DND-41 (cell line): Measurements from ENCODE around the gene ATP10D.

Source experiments
- ATAC-seq: fragments of 200-7000 bp; cut with Tn5 transposase; 3 replicates; pipeline ENCODE4 v1.9.1; 2021; ENCODE audit warnings: low read depth; ENCODE audit not compliant: insufficient read depth
- DNase-seq: peaks from one replicate; pipeline ENCODE4 v3.0.0-alpha.2; 2020
- H2AFZ ChIP-seq: 2 replicates; pipeline ENCODE4 v1.6.0; 2012; ENCODE audit warnings: low read depth, low read length
- H3K27ac ChIP-seq: 2 replicates; pipeline ENCODE4 v1.5.1; 2012; ENCODE audit warnings: low read length, inconsistent platforms
- H3K27me3 ChIP-seq: fragments of 200-600 bp; sonication (generic); 2 replicates; pipeline ENCODE4 v1.6.0; 2012; ENCODE audit warnings: low read length, mild to moderate bottlenecking, inconsistent platforms; ENCODE audit not compliant: insufficient read depth, poor library complexity
- H3K36me3 ChIP-seq: 2 replicates; pipeline ENCODE4 v1.5.1; 2012; ENCODE audit warnings: low read length, inconsistent platforms; ENCODE audit not compliant: insufficient read depth
- H3K4me1 ChIP-seq: 2 replicates; pipeline ENCODE4 v1.5.1; 2012; ENCODE audit warnings: mild to moderate bottlenecking, low read length; ENCODE audit not compliant: insufficient read depth
- H3K4me2 ChIP-seq: 2 replicates; pipeline ENCODE4 v1.6.0; 2012; ENCODE audit warnings: mild to moderate bottlenecking, moderate library complexity, low read length, inconsistent platforms; ENCODE audit not compliant: insufficient read depth
- H3K4me3 ChIP-seq, 2 experiments: fragments of 200-600 bp in 1 of 2; shearing (Covaris generic) in 1 of 2; 2 replicates each; pipeline ENCODE4 v1.5.1; 2012 to 2016; ENCODE audit warnings: inconsistent platforms in 2 of 2, low read length in 2 of 2, mild to moderate bottlenecking in 2 of 2, low read depth in 1 of 2, moderate library complexity in 1 of 2
- H3K79me2 ChIP-seq: 2 replicates; pipeline ENCODE4 v1.6.0; 2012; ENCODE audit warnings: low read length, inconsistent platforms; ENCODE audit not compliant: insufficient read depth
- H3K9ac ChIP-seq: 2 replicates; pipeline ENCODE4 v1.6.0; 2012; ENCODE audit warnings: low read depth, mild to moderate bottlenecking, inconsistent platforms, low read length, moderate library complexity
- H3K9me3 ChIP-seq: 2 replicates; pipeline ENCODE4 v1.5.1; 2012; ENCODE audit warnings: low read length, moderate library complexity, mild to moderate bottlenecking, inconsistent platforms; ENCODE audit not compliant: insufficient read depth, severe bottlenecking
- H4K20me1 ChIP-seq: 2 replicates; pipeline ENCODE4 v1.6.0; 2012; ENCODE audit warnings: low read length; ENCODE audit not compliant: insufficient read depth
- EZH2 ChIP-seq: IDR thresholded peaks from 3 replicates; pipeline ENCODE4 v1.6.1; 2012; ENCODE audit warnings: borderline replicate concordance, low read depth, mild to moderate bottlenecking, moderate library complexity, low read length, inconsistent platforms; ENCODE audit not compliant: severe bottlenecking
- TF ChIP-seq, protein P1 (sequence below): IDR thresholded peaks from 2 replicates; pipeline ENCODE4 v1.5.1; 2012; ENCODE audit warnings: borderline replicate concordance, low read length, moderate library complexity, mild to moderate bottlenecking; ENCODE audit not compliant: poor library complexity, severe bottlenecking; ENCODE audit errors: extremely low read depth

The ATP10D gene

DNA sequence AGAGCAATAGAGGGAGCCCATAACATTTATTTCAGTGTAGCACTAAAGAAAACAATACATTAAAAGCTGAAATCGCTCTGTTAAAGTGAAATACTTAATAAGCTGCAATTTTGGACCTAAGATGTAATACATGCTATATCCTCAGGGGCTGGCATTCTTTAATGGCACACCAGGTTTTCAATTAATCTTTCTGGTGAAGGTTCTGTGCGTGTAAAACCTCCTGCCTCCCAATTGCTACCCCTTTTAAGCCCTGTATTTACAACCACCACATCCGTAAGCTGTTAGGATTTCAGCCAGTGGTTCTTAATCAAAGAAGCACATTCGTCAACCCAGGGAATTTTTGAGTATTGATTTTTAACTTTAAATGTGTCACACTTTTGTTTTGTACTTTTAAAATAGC, 14.0 kb upstream of the ATP10D start:
- H2AFZ ChIP-seq, result no peak overlapping the region

DNA sequence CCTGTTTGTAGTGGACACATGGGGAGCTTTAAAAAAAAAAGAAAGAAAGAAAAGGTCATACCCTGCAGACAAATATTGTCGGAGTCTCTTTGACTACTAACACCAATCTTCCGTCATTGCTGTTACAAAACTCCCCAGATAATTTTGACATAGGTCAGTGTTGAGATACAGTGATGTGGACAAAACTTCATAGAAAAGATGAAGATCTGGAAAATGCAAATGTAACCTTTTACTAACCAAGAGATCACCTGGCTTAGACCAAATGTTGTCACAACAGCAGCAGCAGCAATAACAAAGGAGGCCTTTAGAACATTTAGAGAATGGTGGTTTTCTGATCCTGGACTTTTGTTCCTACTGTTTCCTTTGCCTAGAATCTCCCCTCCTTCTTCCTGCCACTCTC, 13.5 kb upstream of the ATP10D start:
- Histone ChIP-seq H2AFZ (no peak overlapping the region), H3K27me3 (no peaks in the 10 kb centered on the region), H3K79me2 (no peaks in the 10 kb centered on the region), H3K4me2 (no peak overlapping the region), H3K9ac (no peak overlapping the region), H3K9me3 (no peaks in the 10 kb centered on the region), H3K4me1 (no peaks in the 10 kb centered on the region), H3K4me3 (no peak overlapping the region), H3K36me3 (no peaks in the 10 kb centered on the region), H3K27ac (no peak overlapping the region), H4K20me1 (no peaks in the 10 kb centered on the region)
- no peak for TF ChIP-seq EZH2
- TF ChIP-seq, protein P1, sequence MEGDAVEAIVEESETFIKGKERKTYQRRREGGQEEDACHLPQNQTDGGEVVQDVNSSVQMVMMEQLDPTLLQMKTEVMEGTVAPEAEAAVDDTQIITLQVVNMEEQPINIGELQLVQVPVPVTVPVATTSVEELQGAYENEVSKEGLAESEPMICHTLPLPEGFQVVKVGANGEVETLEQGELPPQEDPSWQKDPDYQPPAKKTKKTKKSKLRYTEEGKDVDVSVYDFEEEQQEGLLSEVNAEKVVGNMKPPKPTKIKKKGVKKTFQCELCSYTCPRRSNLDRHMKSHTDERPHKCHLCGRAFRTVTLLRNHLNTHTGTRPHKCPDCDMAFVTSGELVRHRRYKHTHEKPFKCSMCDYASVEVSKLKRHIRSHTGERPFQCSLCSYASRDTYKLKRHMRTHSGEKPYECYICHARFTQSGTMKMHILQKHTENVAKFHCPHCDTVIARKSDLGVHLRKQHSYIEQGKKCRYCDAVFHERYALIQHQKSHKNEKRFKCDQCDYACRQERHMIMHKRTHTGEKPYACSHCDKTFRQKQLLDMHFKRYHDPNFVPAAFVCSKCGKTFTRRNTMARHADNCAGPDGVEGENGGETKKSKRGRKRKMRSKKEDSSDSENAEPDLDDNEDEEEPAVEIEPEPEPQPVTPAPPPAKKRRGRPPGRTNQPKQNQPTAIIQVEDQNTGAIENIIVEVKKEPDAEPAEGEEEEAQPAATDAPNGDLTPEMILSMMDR, result no peak
- ATAC-seq (no peak), DNase-seq (no peak)

More for the DNA sequence above, 14.0 kb upstream of the ATP10D start:
- Histone ChIP-seq H3K4me2 (no peak overlapping the region), H4K20me1 (no peaks in the 10 kb centered on the region), H3K79me2 (no peaks in the 10 kb centered on the region), H3K36me3 (no peaks in the 10 kb centered on the region), H3K27me3 (no peaks in the 10 kb centered on the region), H3K27ac (no peak overlapping the region), H3K4me3 (no peak overlapping the region), H3K9ac (no peak overlapping the region), H3K9me3 (no peaks in the 10 kb centered on the region), H3K4me1 (no peaks in the 10 kb centered on the region)
- ATAC-seq (no peak), DNase-seq (no peak)
- no peak for TF ChIP-seq EZH2
- TF ChIP-seq, protein P1, result no peak

DNA sequence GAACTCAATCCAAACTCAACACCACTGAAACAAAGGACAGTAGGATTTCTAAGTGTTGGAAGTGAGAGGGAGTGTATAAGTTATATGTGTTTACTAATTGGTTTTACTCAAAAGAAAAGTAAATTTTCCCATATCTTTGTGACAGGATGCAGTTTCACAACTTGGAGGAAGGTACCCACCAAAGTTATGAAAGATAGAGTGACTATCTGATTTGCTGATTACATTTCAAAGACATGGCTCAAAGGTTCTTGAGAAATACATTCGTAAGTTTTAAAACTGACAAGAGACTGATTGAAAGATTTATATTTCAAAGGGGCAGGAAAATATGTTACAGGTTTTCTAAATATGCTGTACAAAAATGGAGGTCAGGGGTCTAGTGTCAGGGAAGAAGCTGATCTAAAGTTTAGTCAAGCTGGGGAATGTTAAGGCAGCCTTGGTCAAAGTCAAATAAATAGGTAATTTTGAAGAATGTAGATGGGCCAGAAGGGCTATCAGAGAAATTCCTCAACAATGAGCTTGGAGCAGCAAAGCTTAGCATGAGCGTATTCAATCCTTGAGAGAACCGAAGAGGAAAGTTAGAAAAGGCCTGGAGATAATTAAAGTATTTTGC, 11.8 kb upstream of the ATP10D start:
- Histone ChIP-seq H3K4me2 (no peak overlapping the region), H3K4me1 (no peaks in the 10 kb centered on the region), H3K79me2 (no peaks in the 10 kb centered on the region), H3K27ac (no peak overlapping the region), H3K9ac (no peak overlapping the region), H3K4me3 (no peak overlapping the region), H4K20me1 (no peaks in the 10 kb centered on the region), H2AFZ (0 out of 2 replicates have a peak overlapping the region, but pooled peaks have one; percentile 34), H3K36me3 (no peaks in the 10 kb centered on the region), H3K9me3 (no peaks in the 10 kb centered on the region), H3K27me3 (no peaks in the 10 kb centered on the region)
- no peak for ATAC-seq
- no peak for TF ChIP-seq EZH2
- TF ChIP-seq, protein P1, result no peak
- DNase-seq, result no peak
